B cell (primary cell): Measurements from ENCODE around the gene NUAK2. TPM values are rescaled to one million over a fixed set of nuclear protein-coding genes. Genes with fewer than 3 reads are reported as not detected.

Experiments used
- ATAC-seq: fragments of 200-7000 bp; cut with Tn5 transposase; one replicate; pipeline ENCODE4 v1.10.0; 2021; ENCODE audit warnings: low read depth, mild to moderate bottlenecking, moderate number of reproducible peaks, moderate library complexity
- CTCF ChIA-PET: fragments of 350-600 bp; sonication (Branson Sonifier 250); formaldehyde crosslinking; loops from one replicate; lab custom pipeline; 2021; ENCODE audit warnings: antibody characterized with exemption, inconsistent platforms; lab: Charles Lee
- POLR2A ChIA-PET: fragments of 350-600 bp; sonication (Branson Sonifier 250); formaldehyde crosslinking; loops from one replicate; lab custom pipeline; 2021; ENCODE audit warnings: antibody characterized with exemption; lab: Charles Lee
- DNase-seq: peaks from one replicate; pipeline ENCODE4 v3.0.0; 2013
- H2AFZ ChIP-seq: 2 replicates; pipeline ENCODE4 v1.6.1; 2012; ENCODE audit warnings: mild to moderate bottlenecking, low read depth, low read length; ENCODE audit not compliant: insufficient read depth, poor library complexity, severe bottlenecking
- H3K27ac ChIP-seq, 2 donors: 1 replicate in 1 of 2; 2 replicates in 1 of 2; pipeline ENCODE4 v1.5.1; 2012 to 2013; ENCODE audit warnings: low read length in 2 of 2, mild to moderate bottlenecking in 2 of 2, moderate library complexity in 1 of 2
- H3K27me3 ChIP-seq, 4 experiments: fragments of 200-600 bp in 1 of 4; sonication (generic) in 1 of 4; replicated peaks in 1 of 4; 1 replicate in 2 of 4; 2 replicates in 2 of 4; pipeline versions ENCODE4 v1.6.1 to v1.7.0; 2013 to 2016; ENCODE audit warnings: low read length in 3 of 4, mild to moderate bottlenecking in 2 of 4, mixed read lengths in 1 of 4, moderate library complexity in 1 of 4; ENCODE audit not compliant: insufficient read depth in 4 of 4, control insufficient read depth in 3 of 4; ENCODE audit errors: control extremely low read depth in 1 of 4
- H3K36me3 ChIP-seq, 2 experiments: replicated peaks in 1 of 2; 1 replicate in 1 of 2; 2 replicates in 1 of 2; pipeline versions ENCODE4 v1.6.1 to v1.7.1; 2013; ENCODE audit warnings: low read length in 1 of 2; ENCODE audit not compliant: insufficient read depth in 2 of 2, control insufficient read depth in 1 of 2; ENCODE audit errors: control extremely low read depth in 1 of 2, extremely low read depth in 1 of 2
- H3K4me1 ChIP-seq, 2 donors: fragments of 200-600 bp in 1 of 2; sonication (generic) in 1 of 2; 1 replicate in 1 of 2; 2 replicates in 1 of 2; pipeline versions ENCODE4 v1.5.1 to v1.6.1; 2013 to 2017; ENCODE audit warnings: low read length in 2 of 2; ENCODE audit not compliant: control insufficient read depth in 2 of 2, insufficient read depth in 2 of 2
- H3K4me2 ChIP-seq: replicated peaks from 2 replicates; pipeline ENCODE3; 2012; ENCODE audit warnings: mild to moderate bottlenecking, low read depth, low read length; ENCODE audit not compliant: poor library complexity, severe bottlenecking
- H3K4me3 ChIP-seq, 5 experiments: fragments of 200-600 bp in 1 of 5; sonication (generic) in 1 of 5; 1 replicate in 3 of 5; 2 replicates in 2 of 5; pipeline versions ENCODE4 v1.5.1 to v1.7.0; 2011 to 2016; ENCODE audit warnings: low read length in 4 of 5, mild to moderate bottlenecking in 4 of 5, low read depth in 2 of 5, control low read depth in 1 of 5, moderate library complexity in 1 of 5; ENCODE audit not compliant: insufficient read depth in 1 of 5; ENCODE audit errors: control extremely low read depth in 1 of 5, extremely low read depth in 1 of 5
- H3K79me2 ChIP-seq: fragments of 200-600 bp; sonication (generic); one replicate; pipeline ENCODE4 v1.6.0; 2016; ENCODE audit warnings: low read length; ENCODE audit not compliant: control insufficient read depth, insufficient read depth
- H3K9ac ChIP-seq: fragments of 200-600 bp; sonication (generic); 2 replicates; pipeline ENCODE4 v1.6.1; 2017; ENCODE audit warnings: mild to moderate bottlenecking, low read length, moderate library complexity
- H3K9me3 ChIP-seq, 3 donors: one replicate each; pipeline versions ENCODE4 v1.6.1 to v1.7.1; 2013; ENCODE audit warnings: low read length in 2 of 3; ENCODE audit not compliant: control insufficient read depth in 2 of 3, insufficient read depth in 1 of 3; ENCODE audit errors: control extremely low read depth in 1 of 3
- H4K20me1 ChIP-seq: 2 replicates; pipeline ENCODE4 v1.6.0; 2012; ENCODE audit warnings: mild to moderate bottlenecking, low read length; ENCODE audit not compliant: insufficient read depth, control insufficient read depth, poor library complexity, severe bottlenecking
- H3K27ac Mint-ChIP-seq: one replicate; pipeline ENCODE4 v1.8.0; 2021; ENCODE audit warnings: mixed read lengths
- H3K27me3 Mint-ChIP-seq: one replicate; pipeline ENCODE4 v1.8.0; 2021; ENCODE audit warnings: mixed read lengths
- H3K4me1 Mint-ChIP-seq: one replicate; pipeline ENCODE4 v1.8.0; 2021; ENCODE audit warnings: mixed read lengths
- H3K4me3 Mint-ChIP-seq: one replicate; pipeline ENCODE4 v1.8.0; 2021; ENCODE audit warnings: mixed read lengths
- H3K9me3 Mint-ChIP-seq: one replicate; pipeline ENCODE4 v1.8.0; 2022; ENCODE audit warnings: mixed read lengths; ENCODE audit not compliant: insufficient read depth
- EZH2 ChIP-seq: IDR thresholded peaks from 2 replicates; pipeline ENCODE4 v1.6.1; 2012; ENCODE audit warnings: borderline replicate concordance, low read depth, mild to moderate bottlenecking, moderate library complexity, low read length; ENCODE audit not compliant: insufficient read depth, poor library complexity, severe bottlenecking
- whole genome bisulfite sequencing: methylation state at CpG from one replicate; pipeline ENCODE4 v1.1.5; 2013; ENCODE audit warnings: missing lambda C conversion rate; ENCODE audit not compliant: insufficient coverage; 5-methylcytosine and 5-hydroxymethylcytosine counted together
- intact Hi-C: fragments of 100-400 bp; cut with micrococcal nuclease; formaldehyde crosslinking; loops from one replicate; pipeline ENCODE4 v1.10.0; 2022
- polyA plus RNA-seq: library from polyadenylated mRNA; depleted of rRNA; stranded (reverse); fragments of >200 nt; gene quantifications from 2 replicates; pipeline ENCODE4 v1.2.3, GENCODE V29; 2012
- total RNA-seq, 2 donors: library from RNA; stranded (reverse); fragments of 120-200 nt in 1 of 2; gene quantifications; 1 replicate in 1 of 2; 2 replicates in 1 of 2; pipeline versions ENCODE4 v1.2.3 to v1.2.4, GENCODE V29; 2013 to 2022
- TF ChIP-seq, protein P1 (sequence below): fragments of 200-600 bp; IDR thresholded peaks from one replicate; pipeline ENCODE4 v1.8.0; 2022; ENCODE audit warnings: antibody characterized with exemption, mild to moderate bottlenecking

The NUAK2 gene
- total and polyA plus RNA-seq, 2 donors (not counting 1 experiment from before 2014, with no cell fraction given): 37.9 to 102 TPM

DNA sequence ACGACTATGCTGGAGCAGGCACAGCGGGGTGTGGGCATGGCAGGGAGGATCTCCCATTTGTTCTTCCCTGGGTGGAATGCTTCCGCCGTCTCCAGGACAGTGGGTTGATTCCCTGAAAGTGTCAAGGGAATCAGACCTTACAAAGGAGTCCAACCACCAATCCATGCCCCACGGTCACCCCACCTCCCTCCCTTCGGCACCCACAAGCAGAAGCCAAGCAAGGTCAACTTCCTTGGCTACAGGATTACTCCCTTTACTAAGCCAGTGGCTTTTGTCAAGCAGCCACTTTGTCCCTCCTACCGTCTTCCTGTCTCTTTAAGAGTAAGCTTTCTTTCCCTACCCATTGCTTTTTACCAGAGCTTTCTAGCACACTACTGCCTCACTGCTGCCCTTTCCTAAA lies 15.9 kb upstream of the NUAK2 start:
- no peaks in the 10 kb centered on the region for H3K79me2 ChIP-seq
- Mint-ChIP-seq H3K27me3 (no peaks in the 10 kb centered on the region), H3K4me1 (peaks cover 12% of the 10 kb centered on the region), H3K27ac (no peak overlapping the region), H3K4me3 (no peak overlapping the region), H3K9me3 (no peaks in the 10 kb centered on the region)
- no peaks in the 10 kb centered on the region for H3K9me3 ChIP-seq
- no peak overlapping the region for H3K27ac ChIP-seq
- no peak overlapping the region for H3K9ac ChIP-seq
- H3K36me3 ChIP-seq: no peaks in the 10 kb centered on the region
- H3K4me2 ChIP-seq: no peak overlapping the region
- WGBS: 96% methylated on average over 7 of the region's 7 CpGs
- ATAC-seq (no peak), DNase-seq (no peak)
- no peaks in the 10 kb centered on the region for H3K27me3 ChIP-seq
- no peak overlapping the region for H3K4me3 ChIP-seq
- no peak for TF ChIP-seq EZH2
- TF ChIP-seq, protein P1, sequence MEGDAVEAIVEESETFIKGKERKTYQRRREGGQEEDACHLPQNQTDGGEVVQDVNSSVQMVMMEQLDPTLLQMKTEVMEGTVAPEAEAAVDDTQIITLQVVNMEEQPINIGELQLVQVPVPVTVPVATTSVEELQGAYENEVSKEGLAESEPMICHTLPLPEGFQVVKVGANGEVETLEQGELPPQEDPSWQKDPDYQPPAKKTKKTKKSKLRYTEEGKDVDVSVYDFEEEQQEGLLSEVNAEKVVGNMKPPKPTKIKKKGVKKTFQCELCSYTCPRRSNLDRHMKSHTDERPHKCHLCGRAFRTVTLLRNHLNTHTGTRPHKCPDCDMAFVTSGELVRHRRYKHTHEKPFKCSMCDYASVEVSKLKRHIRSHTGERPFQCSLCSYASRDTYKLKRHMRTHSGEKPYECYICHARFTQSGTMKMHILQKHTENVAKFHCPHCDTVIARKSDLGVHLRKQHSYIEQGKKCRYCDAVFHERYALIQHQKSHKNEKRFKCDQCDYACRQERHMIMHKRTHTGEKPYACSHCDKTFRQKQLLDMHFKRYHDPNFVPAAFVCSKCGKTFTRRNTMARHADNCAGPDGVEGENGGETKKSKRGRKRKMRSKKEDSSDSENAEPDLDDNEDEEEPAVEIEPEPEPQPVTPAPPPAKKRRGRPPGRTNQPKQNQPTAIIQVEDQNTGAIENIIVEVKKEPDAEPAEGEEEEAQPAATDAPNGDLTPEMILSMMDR: no peak
- ChIA-PET CTCF (interaction anchor here (1.4 to 32.7 kb wide), 9 partner anchors 11 to 321 kb away, joined by 4 to 2421 read pairs (median 63); partner anchors contain the start of genes KLHDC8A and NUAK2), POLR2A (interaction anchor here (0.6 kb wide), 1 partner anchor 24 kb away, joined by 4 read pairs; no protein-coding TSS in a partner anchor)
- no peaks in the 10 kb centered on the region for H4K20me1 ChIP-seq
- peaks cover 0 to 4% of the 10 kb centered on the region in 2 donors for H3K4me1 ChIP-seq
- intact Hi-C loops: no loop called here
- H2AFZ ChIP-seq: no peak overlapping the region

DNA sequence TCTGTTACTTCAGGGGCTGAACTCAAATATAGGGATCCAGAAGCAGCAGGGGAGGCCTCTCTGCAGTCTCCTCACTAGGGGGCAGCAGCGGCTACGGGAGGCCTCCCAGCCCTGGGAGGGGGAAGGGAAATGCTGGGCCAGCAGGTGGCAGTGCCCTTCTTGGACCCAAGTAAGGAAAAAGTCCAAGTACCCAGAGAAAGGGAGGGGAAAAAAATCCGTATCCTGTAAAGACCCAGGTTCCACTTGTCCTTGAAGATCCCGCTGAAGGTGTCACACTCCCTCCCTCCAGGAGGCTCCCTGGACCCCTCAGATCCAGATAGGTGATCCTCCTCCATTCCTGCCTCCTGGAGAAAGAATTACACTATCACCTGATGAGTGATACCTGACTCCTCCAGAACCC lies 14.1 kb upstream of the NUAK2 start:
- no peak for TF ChIP-seq EZH2
- TF ChIP-seq, protein P1: peak; percentile 91
- Histone ChIP-seq H3K4me3 (no peak overlapping the region), H2AFZ (no peak overlapping the region), H3K27ac (no peak overlapping the region), H4K20me1 (no peaks in the 10 kb centered on the region), H3K4me2 (no peak overlapping the region), H3K9ac (no peak overlapping the region), H3K27me3 (no peaks in the 10 kb centered on the region), H3K9me3 (no peaks in the 10 kb centered on the region), H3K79me2 (no peaks in the 10 kb centered on the region), H3K4me1 (peaks cover 0 to 4% of the 10 kb centered on the region in 2 donors), H3K36me3 (no peaks in the 10 kb centered on the region)
- ATAC-seq (peak; percentile 96), DNase-seq (peak; percentile 87)
- Mint-ChIP-seq H3K27me3 (no peaks in the 10 kb centered on the region), H3K4me1 (peaks cover 9% of the 10 kb centered on the region), H3K27ac (no peak overlapping the region), H3K9me3 (no peaks in the 10 kb centered on the region), H3K4me3 (no peak overlapping the region)
- intact Hi-C loops: loop anchor here (1.0 to 2.0 kb wide), 4 partner anchors 10 to 189 kb away; no protein-coding TSS in a partner anchor
- WGBS: 0% methylated on average over 2 of the region's 4 CpGs
- POLR2A ChIA-PET: no interaction called here
- CTCF ChIA-PET: interaction anchor here (0.6 to 32.7 kb wide), 31 partner anchors 8 to 347 kb away, joined by 3 to 2421 read pairs (median 4); partner anchors contain the start of genes KLHDC8A and NUAK2
